ENCODE data around the gene LRRC59.
A peak's percentile ranks its signal among the peaks of the same experiment; 100 is the strongest.
"Not testable (repeated sequence)": the region's sequence is repeated elsewhere in the genome, so short reads cannot be mapped to it uniquely, and the experiment has no call there.

The LRRC59 gene

GRCh38 chr17:50344731-50345365, 52.5 kb downstream of the LRRC59 start:
- Histone ChIP-seq H3K4me1 (ENCODE audit: control insufficient read depth, insufficient read depth, low read length) (peaks cover 30% of the 10 kb centered on the region), H3K36me3 (ENCODE audit: control insufficient read depth in 2 of 2, insufficient read depth in 2 of 2, low read length in 2 of 2) (no peaks in the 10 kb centered on the region), H3K9ac (ENCODE audit: low read length in 2 of 2) (peak overlapping the region in 1 of 2 donors; percentile 42), H3K9me3 (ENCODE audit: control insufficient read depth in 2 of 2, low read length in 2 of 2) (no peaks in the 10 kb centered on the region), H3K4me3 (ENCODE audit: low read length in 2 of 2) (peak overlapping the region in 1 of 2 donors; percentile 63), H3K27ac (ENCODE audit: low read length) (no peak overlapping the region), H3K27me3 (ENCODE audit: control insufficient read depth in 1 of 2, insufficient read depth in 2 of 2, low read length in 2 of 2) (peaks cover 0 to 2% of the 10 kb centered on the region in 2 donors)

GRCh38 chr17:50339381-50339780, 57.9 kb downstream of the LRRC59 start:
- Histone ChIP-seq H3K36me3 (ENCODE audit: control insufficient read depth in 2 of 2, insufficient read depth in 2 of 2, low read length in 2 of 2) (no peaks in the 10 kb centered on the region), H3K27me3 (ENCODE audit: control insufficient read depth in 1 of 2, insufficient read depth in 2 of 2, low read length in 2 of 2) (peaks cover 0 to 2% of the 10 kb centered on the region in 2 donors), H3K4me1 (ENCODE audit: control insufficient read depth, insufficient read depth, low read length) (no peaks in the 10 kb centered on the region), H3K9ac (ENCODE audit: low read length in 2 of 2) (no peak overlapping the region), H3K9me3 (ENCODE audit: control insufficient read depth in 2 of 2, low read length in 2 of 2) (peaks cover 0 to 4% of the 10 kb centered on the region in 2 donors), H3K4me3 (ENCODE audit: low read length in 2 of 2) (no peak overlapping the region), H3K27ac (ENCODE audit: low read length) (no peak overlapping the region)

GRCh38 chr17:50338645-50339044, 58.7 kb downstream of the LRRC59 start:
- Histone ChIP-seq H3K9me3 (ENCODE audit: control insufficient read depth in 2 of 2, low read length in 2 of 2) (peaks cover 0 to 4% of the 10 kb centered on the region in 2 donors), H3K4me3 (ENCODE audit: low read length in 2 of 2) (no peak overlapping the region), H3K27me3 (ENCODE audit: control insufficient read depth in 1 of 2, insufficient read depth in 2 of 2, low read length in 2 of 2) (peaks cover 0 to 2% of the 10 kb centered on the region in 2 donors), H3K9ac (ENCODE audit: low read length in 2 of 2) (no peak overlapping the region), H3K27ac (ENCODE audit: low read length) (no peak overlapping the region), H3K4me1 (ENCODE audit: control insufficient read depth, insufficient read depth, low read length) (no peaks in the 10 kb centered on the region), H3K36me3 (ENCODE audit: control insufficient read depth in 2 of 2, insufficient read depth in 2 of 2, low read length in 2 of 2) (no peaks in the 10 kb centered on the region)

- Histone ChIP-seq H3K9me3 (ENCODE audit: control insufficient read depth in 2 of 2, low read length in 2 of 2) (peaks cover 0 to 4% of the 10 kb centered on the region in 2 donors), H3K4me1 (ENCODE audit: control insufficient read depth, insufficient read depth, low read length) (no peaks in the 10 kb centered on the region), H3K36me3 (ENCODE audit: control insufficient read depth in 2 of 2, insufficient read depth in 2 of 2, low read length in 2 of 2) (no peaks in the 10 kb centered on the region), H3K4me3 (ENCODE audit: low read length in 2 of 2) (no peak overlapping the region), H3K9ac (ENCODE audit: low read length in 2 of 2) (no peak overlapping the region), H3K27ac (ENCODE audit: low read length) (no peak overlapping the region), H3K27me3 (ENCODE audit: control insufficient read depth in 1 of 2, insufficient read depth in 2 of 2, low read length in 2 of 2) (peaks cover 0 to 2% of the 10 kb centered on the region in 2 donors)
Measured at GRCh38 chr17:50337956-50338355, 59.4 kb downstream of the LRRC59 start.

- not testable (repeated sequence) for H3K36me3 ChIP-seq (ENCODE audit: control insufficient read depth in 2 of 2, insufficient read depth in 2 of 2, low read length in 2 of 2); H3K9ac ChIP-seq (ENCODE audit: low read length in 2 of 2); H3K9me3 ChIP-seq (ENCODE audit: control insufficient read depth in 2 of 2, low read length in 2 of 2); H3K4me3 ChIP-seq (ENCODE audit: low read length in 2 of 2); H3K4me1 ChIP-seq (ENCODE audit: control insufficient read depth, insufficient read depth, low read length); H3K27ac ChIP-seq (ENCODE audit: low read length); H3K27me3 ChIP-seq (ENCODE audit: control insufficient read depth in 1 of 2, insufficient read depth in 2 of 2, low read length in 2 of 2)
Measured at GRCh38 chr17:50333291-50334057, 63.8 kb downstream of the LRRC59 start.

- no peaks in the 10 kb centered on the region for H3K27me3 ChIP-seq (ENCODE audit: control insufficient read depth in 1 of 2, insufficient read depth in 2 of 2, low read length in 2 of 2)
- no peak overlapping the region for H3K4me3 ChIP-seq (ENCODE audit: low read length in 2 of 2)
- H3K4me1 ChIP-seq (ENCODE audit: control insufficient read depth, insufficient read depth, low read length) = no peaks in the 10 kb centered on the region
- H3K9me3 ChIP-seq (ENCODE audit: control insufficient read depth in 2 of 2, low read length in 2 of 2) = no peaks in the 10 kb centered on the region
- no peaks in the 10 kb centered on the region for H3K36me3 ChIP-seq (ENCODE audit: control insufficient read depth in 2 of 2, insufficient read depth in 2 of 2, low read length in 2 of 2)
- no peak overlapping the region for H3K27ac ChIP-seq (ENCODE audit: low read length)
- no peak overlapping the region for H3K9ac ChIP-seq (ENCODE audit: low read length in 2 of 2)
Measured at GRCh38 chr17:50332196-50332595, 65.1 kb downstream of the LRRC59 start.

Data from stomach smooth muscle (tissue), 2 donors.